ENCODE data around the gene CBX2.

The CBX2 gene

DNA sequence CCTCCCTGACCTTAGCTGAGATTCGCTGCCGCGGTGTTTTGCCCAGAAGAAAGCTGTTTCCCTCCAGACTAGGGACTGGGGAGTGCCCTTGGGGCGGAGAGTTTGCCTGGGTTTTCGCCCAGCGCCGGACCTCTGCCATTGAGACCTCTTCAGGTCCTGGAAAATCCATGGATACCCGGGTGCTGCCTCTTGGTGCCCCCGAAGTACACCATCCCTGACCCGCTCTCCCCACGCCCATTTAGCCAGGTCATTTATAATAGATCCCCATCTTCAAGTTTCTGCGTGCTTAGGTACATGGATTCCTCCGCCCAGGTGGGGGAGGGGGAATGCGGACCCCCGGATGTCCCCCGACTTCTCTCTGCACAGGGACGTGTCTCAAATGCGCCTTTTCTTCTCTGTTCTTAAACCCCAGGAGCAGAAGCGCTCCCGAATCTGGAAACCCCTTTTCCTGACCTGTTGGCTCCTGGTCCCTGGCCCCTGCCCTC is 34.0 kb downstream of the CBX2 start:
- TF ChIP-seq, protein P1, sequence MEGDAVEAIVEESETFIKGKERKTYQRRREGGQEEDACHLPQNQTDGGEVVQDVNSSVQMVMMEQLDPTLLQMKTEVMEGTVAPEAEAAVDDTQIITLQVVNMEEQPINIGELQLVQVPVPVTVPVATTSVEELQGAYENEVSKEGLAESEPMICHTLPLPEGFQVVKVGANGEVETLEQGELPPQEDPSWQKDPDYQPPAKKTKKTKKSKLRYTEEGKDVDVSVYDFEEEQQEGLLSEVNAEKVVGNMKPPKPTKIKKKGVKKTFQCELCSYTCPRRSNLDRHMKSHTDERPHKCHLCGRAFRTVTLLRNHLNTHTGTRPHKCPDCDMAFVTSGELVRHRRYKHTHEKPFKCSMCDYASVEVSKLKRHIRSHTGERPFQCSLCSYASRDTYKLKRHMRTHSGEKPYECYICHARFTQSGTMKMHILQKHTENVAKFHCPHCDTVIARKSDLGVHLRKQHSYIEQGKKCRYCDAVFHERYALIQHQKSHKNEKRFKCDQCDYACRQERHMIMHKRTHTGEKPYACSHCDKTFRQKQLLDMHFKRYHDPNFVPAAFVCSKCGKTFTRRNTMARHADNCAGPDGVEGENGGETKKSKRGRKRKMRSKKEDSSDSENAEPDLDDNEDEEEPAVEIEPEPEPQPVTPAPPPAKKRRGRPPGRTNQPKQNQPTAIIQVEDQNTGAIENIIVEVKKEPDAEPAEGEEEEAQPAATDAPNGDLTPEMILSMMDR (IDR thresholded peaks at IDR 0.05), result no peak
- Histone ChIP-seq H3K4me1 (peaks cover 20% of the 10 kb centered on the region), H3K9ac (no peak overlapping the region), H3K27ac (no peak overlapping the region), H3K4me2 (ENCODE audit: low read length) (peak overlapping the region; percentile 92), H3K4me3 (ENCODE audit: low read depth, low read length) (peak overlapping the region; percentile 51), H3K79me2 (no peaks in the 10 kb centered on the region), H3K36me3 (ENCODE audit: control insufficient read depth, insufficient read depth, low read length) (no peaks in the 10 kb centered on the region), H3K27me3 (ENCODE audit: control insufficient read depth, insufficient read depth, low read length) (no peaks in the 10 kb centered on the region), H3K9me3 (ENCODE audit: control insufficient read depth, low read length) (no peaks in the 10 kb centered on the region), H2AFZ (peak overlapping the region; percentile 13)

DNA sequence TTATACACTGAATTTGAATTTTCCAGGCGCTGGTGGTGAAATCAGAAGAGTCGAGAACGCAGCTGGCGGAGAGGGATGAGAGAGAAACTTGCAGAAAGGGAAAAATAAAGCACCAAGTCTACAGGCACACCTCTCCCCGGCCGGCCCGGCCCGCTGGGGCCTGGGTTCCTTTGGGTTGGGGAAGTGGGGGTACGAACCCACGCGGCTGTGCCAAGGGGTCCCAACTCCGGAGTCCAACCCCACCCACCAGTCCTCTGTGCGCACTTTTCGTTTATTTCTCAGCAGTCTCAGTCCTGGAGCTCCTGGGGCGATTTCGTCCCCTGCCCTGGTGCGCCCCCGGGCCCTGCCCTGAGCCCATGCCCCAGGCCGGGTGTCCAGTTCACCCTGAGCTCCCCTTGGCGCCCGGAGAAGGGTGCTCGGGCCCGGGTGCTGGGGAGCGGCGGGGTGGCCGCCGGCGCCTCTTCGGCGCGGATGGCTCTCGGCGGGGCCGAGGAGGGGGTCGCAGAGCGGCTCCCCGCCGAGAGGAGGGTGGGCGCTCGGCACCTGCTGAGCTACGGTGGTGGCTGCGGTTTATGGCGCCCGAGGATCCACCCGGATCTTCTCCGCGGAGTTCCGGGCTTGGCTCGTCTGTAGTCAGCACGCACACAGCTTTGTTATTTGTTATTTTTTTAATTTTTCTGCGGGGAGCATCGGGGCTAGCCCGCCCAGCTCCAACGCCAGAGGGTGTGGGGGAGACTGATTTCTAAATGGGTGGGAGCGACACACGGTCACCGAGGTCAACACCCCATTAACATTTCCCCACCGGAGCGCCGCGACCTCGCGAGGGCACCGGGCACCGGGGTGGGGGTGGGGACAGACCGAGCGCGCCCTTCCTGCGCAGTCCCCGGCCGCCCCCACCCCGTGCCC is 34.7 kb downstream of the CBX2 start:
- H3K9me3 ChIP-seq (ENCODE audit: control insufficient read depth, low read length), result no peaks in the 10 kb centered on the region
- peak overlapping the region; percentile 92 for H3K4me2 ChIP-seq (ENCODE audit: low read length)
- H3K79me2 ChIP-seq, result no peaks in the 10 kb centered on the region
- H3K9ac ChIP-seq, result no peak overlapping the region
- no peaks in the 10 kb centered on the region for H3K27me3 ChIP-seq (ENCODE audit: control insufficient read depth, insufficient read depth, low read length)
- no peaks in the 10 kb centered on the region for H3K36me3 ChIP-seq (ENCODE audit: control insufficient read depth, insufficient read depth, low read length)
- H3K4me3 ChIP-seq (ENCODE audit: low read depth, low read length), result peak overlapping the region; percentile 37
- peaks cover 20% of the 10 kb centered on the region for H3K4me1 ChIP-seq
- H3K27ac ChIP-seq, result no peak overlapping the region
- TF ChIP-seq, protein P1 (IDR thresholded peaks at IDR 0.05), result no peak
- H2AFZ ChIP-seq, result peak overlapping the region; percentile 34

DNA sequence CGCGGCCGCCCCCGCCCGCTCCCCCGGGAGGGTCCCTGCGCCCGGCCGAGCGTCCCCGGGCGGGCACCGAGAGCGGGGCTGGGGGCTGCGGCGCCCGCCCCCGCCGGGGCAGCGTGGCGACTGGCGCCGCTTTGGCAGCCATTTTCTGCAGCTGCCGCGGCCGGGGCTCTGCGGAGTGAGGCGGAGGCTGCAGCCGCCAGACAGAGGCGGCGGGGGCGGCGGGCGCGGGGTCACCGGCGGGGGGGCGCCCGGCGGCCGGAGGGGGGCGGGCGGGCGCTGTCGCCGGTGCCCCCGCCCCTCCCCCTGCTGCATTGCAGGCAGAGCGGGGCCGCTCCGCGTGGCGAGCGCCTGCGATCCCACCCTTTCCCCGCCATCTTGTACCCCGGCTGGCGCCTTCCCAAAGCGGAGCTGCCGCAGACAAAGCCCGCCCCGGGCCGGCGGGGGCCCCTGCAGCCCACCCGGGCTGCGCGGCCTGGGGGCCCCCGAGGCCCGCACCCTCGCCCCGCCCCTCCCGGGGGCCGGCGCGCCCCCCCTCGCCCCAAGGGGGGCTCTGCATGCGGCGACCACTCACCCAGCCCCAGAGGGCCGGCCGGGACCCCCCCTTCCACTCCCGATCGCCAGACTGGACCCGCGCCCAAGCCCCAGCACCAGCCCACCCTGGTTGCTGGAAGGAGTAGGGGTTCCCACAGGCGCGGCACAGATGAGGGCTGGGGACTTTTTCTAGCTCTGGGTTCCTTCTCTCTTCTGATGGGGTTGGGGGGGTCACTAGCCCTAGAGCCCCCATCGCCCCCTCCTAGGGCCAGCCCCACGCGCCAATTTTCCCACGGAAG is 35.6 kb downstream of the CBX2 start:
- no peaks in the 10 kb centered on the region for H3K79me2 ChIP-seq
- no peaks in the 10 kb centered on the region for H3K27me3 ChIP-seq (ENCODE audit: control insufficient read depth, insufficient read depth, low read length)
- H3K4me3 ChIP-seq (ENCODE audit: low read depth, low read length), result no peak overlapping the region
- H3K9me3 ChIP-seq (ENCODE audit: control insufficient read depth, low read length), result no peaks in the 10 kb centered on the region
- TF ChIP-seq, protein P1 (IDR thresholded peaks at IDR 0.05), result no peak
- peaks cover 20% of the 10 kb centered on the region for H3K4me1 ChIP-seq
- H2AFZ ChIP-seq, result no peak overlapping the region
- H3K36me3 ChIP-seq (ENCODE audit: control insufficient read depth, insufficient read depth, low read length), result no peaks in the 10 kb centered on the region
- H3K9ac ChIP-seq, result no peak overlapping the region
- peak overlapping the region; percentile 92 for H3K4me2 ChIP-seq (ENCODE audit: low read length)
- no peak overlapping the region for H3K27ac ChIP-seq

DNA sequence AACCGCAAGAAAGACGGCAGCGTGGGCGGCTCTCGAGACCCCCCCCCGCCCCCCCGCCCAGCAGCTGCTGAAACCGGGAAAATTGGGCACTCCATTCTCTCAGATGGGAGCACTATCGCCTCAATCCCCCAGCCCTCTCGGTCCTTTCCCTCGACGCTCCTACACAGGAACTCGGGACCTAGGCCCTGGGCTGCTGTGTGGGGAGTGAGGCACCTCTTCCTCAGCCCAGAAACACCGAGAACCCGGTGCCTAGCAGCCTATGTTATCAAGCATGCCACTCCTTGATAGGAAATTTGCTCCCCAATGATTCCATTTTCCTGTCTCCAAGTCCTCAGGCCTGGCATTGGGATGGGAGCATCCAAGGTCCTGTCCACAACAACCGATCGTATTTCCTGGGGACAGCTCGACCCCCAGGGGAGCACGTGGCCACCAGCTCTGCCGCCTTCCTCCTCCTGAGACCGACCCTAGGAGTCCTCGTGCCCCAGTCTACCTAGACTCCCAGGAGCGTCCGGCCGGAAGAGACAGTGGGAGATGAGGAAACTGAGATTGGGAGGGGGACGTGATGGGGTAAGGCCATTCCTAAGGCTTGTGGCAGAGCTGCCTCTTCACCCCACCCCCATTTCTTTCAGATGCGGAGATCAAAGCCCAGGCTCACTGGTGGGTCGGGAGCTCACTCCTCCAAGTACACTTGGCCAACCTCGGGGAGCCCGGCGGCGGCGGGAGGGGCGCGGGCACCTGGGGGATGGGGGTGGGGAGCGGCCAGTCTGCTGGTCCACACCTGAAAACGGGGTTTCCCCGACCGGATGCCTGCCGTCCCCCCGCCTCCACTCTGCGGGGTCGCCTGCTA is 36.4 kb downstream of the CBX2 start:
- no peaks in the 10 kb centered on the region for H3K36me3 ChIP-seq (ENCODE audit: control insufficient read depth, insufficient read depth, low read length)
- H3K27me3 ChIP-seq (ENCODE audit: control insufficient read depth, insufficient read depth, low read length), result no peaks in the 10 kb centered on the region
- TF ChIP-seq, protein P1 (IDR thresholded peaks at IDR 0.05), result no peak
- peaks cover 12% of the 10 kb centered on the region for H3K4me1 ChIP-seq
- H3K9me3 ChIP-seq (ENCODE audit: control insufficient read depth, low read length), result no peaks in the 10 kb centered on the region
- H3K27ac ChIP-seq, result no peak overlapping the region
- no peak overlapping the region for H3K9ac ChIP-seq
- H3K79me2 ChIP-seq, result no peaks in the 10 kb centered on the region
- peak overlapping the region; percentile 57 for H3K4me2 ChIP-seq (ENCODE audit: low read length)
- H3K4me3 ChIP-seq (ENCODE audit: low read depth, low read length), result peak overlapping the region; percentile 13
- peak overlapping the region; percentile 79 for H2AFZ ChIP-seq
